Endothelial cell of umbilical vein (primary cell): Measurements from ENCODE around the gene PRKAR2B. TPM values are rescaled to one million over a fixed set of nuclear protein-coding genes. Genes with fewer than 3 reads are reported as not detected.

Experiments
- BruUV-seq: library from RNA; stranded (reverse); fragments of 400-500 nt; replicated peaks from 2 replicates; lab custom pipeline; 2021; lab: Mats Ljungman, UMichigan
- CTCF ChIA-PET: fragments of 300-600, 350-600 bp; sonication (Branson Sonifier 250); formaldehyde crosslinking; loops from one replicate; lab custom pipeline; 2021; ENCODE audit warnings: antibody characterized with exemption, inconsistent platforms; lab: Charles Lee
- POLR2A ChIA-PET: fragments of 300-600, 350-600 bp; sonication (Branson Sonifier 250); formaldehyde crosslinking; loops from one replicate; lab custom pipeline; 2021; ENCODE audit warnings: antibody characterized with exemption, inconsistent platforms; lab: Charles Lee
- DNase-seq: peaks from one replicate; pipeline ENCODE4 v3.0.0-alpha.2; 2011; ENCODE audit warnings: low read depth, low spot score
- FAIRE-seq: peaks from 2 replicates; lab custom pipeline; 2011; peaks lifted over from hg19 to GRCh38; lab: Jason Lieb, UNC
- H2AFZ ChIP-seq: 2 replicates; pipeline ENCODE4 v1.6.0; 2012; ENCODE audit warnings: low read depth, low read length, control low read depth, inconsistent platforms
- H3K27ac ChIP-seq: 2 replicates; pipeline ENCODE4 v1.5.1; 2011; ENCODE audit warnings: low read depth, mild to moderate bottlenecking, control low read depth, low read length, moderate library complexity; ENCODE audit not compliant: insufficient read depth
- H3K27me3 ChIP-seq, 2 experiments: 2 replicates each; pipeline versions ENCODE4 v1.6.0 to v1.6.1; 2011; ENCODE audit warnings: low read length in 2 of 2, mixed read lengths in 1 of 2; ENCODE audit not compliant: control insufficient read depth in 2 of 2, insufficient read depth in 2 of 2
- H3K36me3 ChIP-seq, 2 experiments: 2 replicates in 1 of 2; 3 replicates in 1 of 2; pipeline ENCODE4 v1.5.1; 2011; ENCODE audit warnings: low read length in 2 of 2, mild to moderate bottlenecking in 1 of 2, moderate library complexity in 1 of 2; ENCODE audit not compliant: control insufficient read depth in 2 of 2, insufficient read depth in 2 of 2; ENCODE audit errors: extremely low read depth in 1 of 2
- H3K4me1 ChIP-seq: 3 replicates; pipeline ENCODE4 v1.5.1; 2011; ENCODE audit warnings: mild to moderate bottlenecking, low read length; ENCODE audit not compliant: control insufficient read depth, insufficient read depth; ENCODE audit errors: extremely low read depth
- H3K4me2 ChIP-seq: 2 replicates; pipeline ENCODE4 v1.6.1; 2011; ENCODE audit warnings: low read length, control low read depth, mixed read lengths; ENCODE audit not compliant: insufficient read depth
- H3K4me3 ChIP-seq, 3 experiments: fragments of 200-600 bp in 1 of 3; sonication (generic), shearing (Covaris generic) in 1 of 3; replicated peaks in 1 of 3; 2 replicates each; pipeline ENCODE4 v1.5.1; 2011 to 2016; ENCODE audit warnings: control low read depth in 3 of 3, low read length in 3 of 3, mild to moderate bottlenecking in 2 of 3, inconsistent platforms in 1 of 3, low read depth in 1 of 3, moderate library complexity in 1 of 3; ENCODE audit not compliant: insufficient read depth in 1 of 3
- H3K79me2 ChIP-seq: 2 replicates; pipeline ENCODE4 v1.6.0; 2012; ENCODE audit warnings: low read length, inconsistent platforms; ENCODE audit not compliant: control insufficient read depth, insufficient read depth
- H3K9ac ChIP-seq: replicated peaks from 2 replicates; pipeline ENCODE3; 2011; ENCODE audit warnings: low read length, control low read depth; ENCODE audit not compliant: insufficient read depth; ENCODE audit errors: extremely low read depth
- H3K9me1 ChIP-seq: replicated peaks from 3 replicates; pipeline ENCODE4 v1.6.0; 2011; ENCODE audit warnings: mild to moderate bottlenecking, low read length; ENCODE audit not compliant: control insufficient read depth, insufficient read depth; ENCODE audit errors: extremely low read depth
- H3K9me3 ChIP-seq: replicated peaks from 2 replicates; pipeline ENCODE4 v1.5.1; 2012; ENCODE audit warnings: low read length, inconsistent platforms; ENCODE audit not compliant: control insufficient read depth, insufficient read depth
- H4K20me1 ChIP-seq: replicated peaks from 2 replicates; pipeline ENCODE3; 2011; ENCODE audit warnings: mild to moderate bottlenecking, low read length; ENCODE audit not compliant: control insufficient read depth, insufficient read depth; ENCODE audit errors: extremely low read depth
- EZH2 ChIP-seq: IDR thresholded peaks from 2 replicates; pipeline ENCODE4 v1.6.1; 2012; ENCODE audit warnings: borderline replicate concordance, low read depth, mild to moderate bottlenecking, moderate library complexity, low read length, inconsistent platforms; ENCODE audit not compliant: severe bottlenecking
- FOS ChIP-seq: IDR thresholded peaks from 2 replicates; pipeline ENCODE4 v1.6.1; 2011; ENCODE audit warnings: mild to moderate bottlenecking, low read length, moderate library complexity, borderline replicate concordance; ENCODE audit not compliant: insufficient read depth
- GATA2 ChIP-seq: IDR thresholded peaks from 2 replicates; pipeline ENCODE4 v1.7.0; 2011; ENCODE audit warnings: low read depth, mild to moderate bottlenecking, moderate library complexity, mixed read lengths, low read length; ENCODE audit not compliant: insufficient read length, insufficient read depth
- JUN ChIP-seq: IDR thresholded peaks from 2 replicates; pipeline ENCODE4 v1.6.1; 2011; ENCODE audit warnings: borderline replicate concordance, low read depth; ENCODE audit not compliant: insufficient read length, insufficient read depth
- MYC ChIP-seq: IDR thresholded peaks from one replicate; pipeline ENCODE4 v1.6.1; 2011; ENCODE audit warnings: mild to moderate bottlenecking, low read depth, low read length
- POLR2A ChIP-seq: IDR thresholded peaks from 2 replicates; pipeline ENCODE4 v1.6.1; 2012; ENCODE audit warnings: low read depth, mild to moderate bottlenecking, control low read depth, low read length
- POLR2AphosphoS5 ChIP-seq: IDR thresholded peaks from 2 replicates; pipeline ENCODE4 v1.6.1; 2012; ENCODE audit warnings: low read depth, mild to moderate bottlenecking, control low read depth, low read length, moderate library complexity; ENCODE audit not compliant: insufficient read depth
- dilution Hi-C: fragments of 300-500 bp; cut with MboI; formaldehyde crosslinking; loops from one replicate; pipeline ENCODE4 v1.15.0; 2019; ENCODE audit warnings: low sequenced_read_pairs; ENCODE audit not compliant: extremely low pct_ligation_motif_present
- intact Hi-C: fragments of 100-400 bp; cut with micrococcal nuclease; formaldehyde crosslinking; loops from one replicate; pipeline ENCODE4 v1.10.0; 2022
- polyA plus RNA-seq, 4 experiments: library from polyadenylated mRNA; depleted of rRNA in 3 of 4; stranded (reverse) in 3 of 4; unstranded in 1 of 4; fragments of >200 nt; gene quantifications; 2 replicates each; pipeline versions ENCODE4 v1.2.1 to v1.2.3, GENCODE V29; 2011 to 2012; ENCODE audit warnings: missing spikeins in 1 of 4
- total RNA-seq: library from RNA; stranded (reverse); gene quantifications from 2 replicates; pipeline ENCODE4 v1.2.3, GENCODE V29; 2021
- TF ChIP-seq, protein P1 (sequence below), 2 donors: IDR thresholded peaks; 1 replicate in 1 of 2; 2 replicates in 1 of 2; pipeline ENCODE4 v1.5.1; 2011; ENCODE audit warnings: low read length in 2 of 2, mild to moderate bottlenecking in 2 of 2, moderate library complexity in 2 of 2, control low read depth in 1 of 2, inconsistent platforms in 1 of 2, low read depth in 1 of 2; ENCODE audit not compliant: insufficient read depth in 1 of 2; ENCODE audit errors: extremely low read depth in 1 of 2
- TF ChIP-seq, protein P2 (sequence below): IDR thresholded peaks from 2 replicates; pipeline ENCODE4 v1.6.1; 2011; ENCODE audit not compliant: insufficient read depth, insufficient read length

Gene PRKAR2B
- total and polyA plus RNA-seq, 2 donors (not counting 3 experiments of a cell fraction or from before 2014, with no cell fraction given) = 10.7 to 39.8 TPM

DNA sequence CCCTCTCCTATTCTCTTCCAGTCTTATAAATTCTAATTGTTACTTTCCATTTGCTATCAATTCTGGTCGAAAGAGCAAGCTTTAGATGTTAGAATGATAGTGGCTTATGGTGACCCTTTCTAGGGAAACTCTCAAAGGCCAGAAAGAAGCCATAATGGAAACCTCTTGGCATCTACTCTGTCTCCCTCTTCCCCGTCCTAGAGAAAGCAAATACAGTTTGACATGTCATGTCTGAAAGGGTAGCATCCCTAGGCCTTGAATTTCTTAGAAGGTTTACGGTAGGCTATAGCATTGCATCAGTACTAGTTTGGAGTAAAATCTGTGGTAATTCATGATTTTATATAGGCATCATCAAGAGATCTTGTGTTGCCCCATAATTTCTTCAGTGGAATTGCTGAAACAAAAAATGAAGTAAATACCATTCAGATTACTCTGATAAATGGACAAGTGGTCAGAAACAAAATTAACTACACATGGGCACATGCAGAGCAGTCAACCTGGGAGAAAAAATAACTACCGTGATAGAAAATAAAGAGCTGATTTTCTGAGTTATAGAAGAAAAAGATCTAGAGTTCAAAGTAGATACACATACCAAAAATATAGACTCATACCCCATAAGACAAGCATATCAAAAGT, 4.4 kb downstream of the PRKAR2B start:
- dilution Hi-C loops (no loop called here), intact Hi-C loops (loop anchor here (1.0 to 10.0 kb wide), 3 partner anchors 28 to 454 kb away; no protein-coding TSS in a partner anchor)
- H3K9ac ChIP-seq = no peak overlapping the region
- no peaks in the 10 kb centered on the region for H3K9me1 ChIP-seq
- peaks cover 55% of the 10 kb centered on the region for H3K4me1 ChIP-seq
- H4K20me1 ChIP-seq = no peaks in the 10 kb centered on the region
- H3K27ac ChIP-seq = peak overlapping the region; percentile 68
- H2AFZ ChIP-seq = no peak overlapping the region
- no peak overlapping the region for H3K4me3 ChIP-seq
- ChIA-PET POLR2A (no interaction called here), CTCF (interaction anchor here (0.6 to 3.6 kb wide), 8 partner anchors 8 to 1469 kb away, joined by 3 to 16 read pairs (median 4); no protein-coding TSS in a partner anchor)
- peak; percentile 24 for FAIRE-seq
- H3K9me3 ChIP-seq = no peaks in the 10 kb centered on the region
- peak overlapping the region; percentile 80 for H3K4me2 ChIP-seq
- H3K36me3 ChIP-seq = no peaks in the 10 kb centered on the region
- H3K79me2 ChIP-seq = peaks cover 82% of the 10 kb centered on the region
- TF ChIP-seq POLR2AphosphoS5 (no peak), MYC (no peak), GATA2 (no peak), FOS (no peak), POLR2A (no peak), JUN (no peak), EZH2 (no peak)
- TF ChIP-seq, protein P1, sequence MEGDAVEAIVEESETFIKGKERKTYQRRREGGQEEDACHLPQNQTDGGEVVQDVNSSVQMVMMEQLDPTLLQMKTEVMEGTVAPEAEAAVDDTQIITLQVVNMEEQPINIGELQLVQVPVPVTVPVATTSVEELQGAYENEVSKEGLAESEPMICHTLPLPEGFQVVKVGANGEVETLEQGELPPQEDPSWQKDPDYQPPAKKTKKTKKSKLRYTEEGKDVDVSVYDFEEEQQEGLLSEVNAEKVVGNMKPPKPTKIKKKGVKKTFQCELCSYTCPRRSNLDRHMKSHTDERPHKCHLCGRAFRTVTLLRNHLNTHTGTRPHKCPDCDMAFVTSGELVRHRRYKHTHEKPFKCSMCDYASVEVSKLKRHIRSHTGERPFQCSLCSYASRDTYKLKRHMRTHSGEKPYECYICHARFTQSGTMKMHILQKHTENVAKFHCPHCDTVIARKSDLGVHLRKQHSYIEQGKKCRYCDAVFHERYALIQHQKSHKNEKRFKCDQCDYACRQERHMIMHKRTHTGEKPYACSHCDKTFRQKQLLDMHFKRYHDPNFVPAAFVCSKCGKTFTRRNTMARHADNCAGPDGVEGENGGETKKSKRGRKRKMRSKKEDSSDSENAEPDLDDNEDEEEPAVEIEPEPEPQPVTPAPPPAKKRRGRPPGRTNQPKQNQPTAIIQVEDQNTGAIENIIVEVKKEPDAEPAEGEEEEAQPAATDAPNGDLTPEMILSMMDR (IDR thresholded peaks at IDR 0.05; ENCODE audit: extremely low read depth in 1 of 2, insufficient read depth in 1 of 2, low read depth in 1 of 2, low read length in 2 of 2) = no peak
- TF ChIP-seq, protein P2, sequence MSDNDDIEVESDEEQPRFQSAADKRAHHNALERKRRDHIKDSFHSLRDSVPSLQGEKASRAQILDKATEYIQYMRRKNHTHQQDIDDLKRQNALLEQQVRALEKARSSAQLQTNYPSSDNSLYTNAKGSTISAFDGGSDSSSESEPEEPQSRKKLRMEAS = no peak
- BruUV-seq = no TSS peak
- H3K27me3 ChIP-seq = no peaks in the 10 kb centered on the region
- DNase-seq = no peak
